Left ventricle myocardium inferior (tissue), 1 donor: ENCODE measurements around the gene PWWP2B. TPM values are rescaled to one million over a fixed set of nuclear protein-coding genes. Genes with fewer than 3 reads are reported as not detected.
A peak's percentile ranks its signal among the peaks of the same experiment; 100 is the strongest.

Experiments used
- DNase-seq: peaks from one replicate; pipeline ENCODE4 v3.0.0-alpha.2; 2020
- H3K27ac ChIP-seq: fragments of 200-600 bp; replicated peaks from 2 replicates; pipeline ENCODE4 v1.8.0; 2021
- H3K27me3 ChIP-seq: fragments of 200-600 bp; 2 replicates; pipeline ENCODE4 v1.8.0; 2021; ENCODE audit warnings: low read depth
- H3K36me3 ChIP-seq: fragments of 200-600 bp; 2 replicates; pipeline ENCODE4 v1.8.0; 2021
- H3K4me1 ChIP-seq: fragments of 200-600 bp; 2 replicates; pipeline ENCODE4 v1.8.0; 2021
- H3K4me3 ChIP-seq: fragments of 200-600 bp; 2 replicates; pipeline ENCODE4 v1.8.0; 2021; ENCODE audit warnings: mild to moderate bottlenecking, moderate library complexity
- H3K9me3 ChIP-seq: fragments of 200-600 bp; replicated peaks from 2 replicates; pipeline ENCODE4 v1.8.0; 2021
- CTCF ChIP-seq: fragments of 200-600 bp; IDR thresholded peaks from 2 replicates; pipeline ENCODE4 v1.8.0; 2021; ENCODE audit warnings: antibody characterized with exemption, mild to moderate bottlenecking, borderline replicate concordance
- intact Hi-C: fragments of 100-400 bp; cut with micrococcal nuclease; formaldehyde crosslinking; loops from one replicate; pipeline ENCODE4 v1.11.0; 2022
- total RNA-seq: library from RNA; stranded (reverse); fragmentation: NEBNext Ultra II Directional; extraction: Animal tissue kit (Norgen Biotek cat#: 25700); gene quantifications from one replicate; pipeline ENCODE4 v1.2.1, GENCODE V29; 2021
- donor health status: DM: no; HTN: yes; CAD: no; lungs with severe emphysema.

PWWP2B gene
- total RNA-seq, 1 donor from 2014 or later, result 17.2 TPM

DNA sequence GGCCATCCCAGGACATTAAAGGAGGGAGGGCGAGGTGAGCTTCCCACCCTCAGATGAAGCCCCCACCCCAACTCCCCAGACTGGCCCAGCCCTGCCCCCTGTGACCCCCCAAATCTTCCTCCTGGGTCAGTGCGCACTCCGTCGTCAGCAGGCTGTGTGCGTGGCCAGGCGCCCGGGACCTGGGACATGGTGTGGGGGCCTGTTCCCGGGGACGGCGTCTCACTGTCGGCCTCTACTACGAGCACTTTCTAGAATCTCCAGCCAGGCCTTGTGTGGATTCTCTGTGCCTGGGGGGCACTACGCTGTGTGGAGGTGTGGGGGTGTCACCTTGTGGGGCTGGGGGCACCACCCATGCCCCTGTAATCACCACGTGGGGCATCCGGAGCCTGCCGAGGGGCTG, 9.8 kb downstream of the PWWP2B start:
- Histone ChIP-seq H3K36me3 (peaks cover 19% of the 10 kb centered on the region), H3K27me3 (no peaks in the 10 kb centered on the region), H3K9me3 (no peaks in the 10 kb centered on the region), H3K27ac (peak overlapping the region; percentile 86), H3K4me3 (no peak overlapping the region), H3K4me1 (peaks cover 45% of the 10 kb centered on the region)
- TF ChIP-seq CTCF, result no peak
- intact Hi-C loops, result no loop called here
- DNase-seq, result no peak

DNA sequence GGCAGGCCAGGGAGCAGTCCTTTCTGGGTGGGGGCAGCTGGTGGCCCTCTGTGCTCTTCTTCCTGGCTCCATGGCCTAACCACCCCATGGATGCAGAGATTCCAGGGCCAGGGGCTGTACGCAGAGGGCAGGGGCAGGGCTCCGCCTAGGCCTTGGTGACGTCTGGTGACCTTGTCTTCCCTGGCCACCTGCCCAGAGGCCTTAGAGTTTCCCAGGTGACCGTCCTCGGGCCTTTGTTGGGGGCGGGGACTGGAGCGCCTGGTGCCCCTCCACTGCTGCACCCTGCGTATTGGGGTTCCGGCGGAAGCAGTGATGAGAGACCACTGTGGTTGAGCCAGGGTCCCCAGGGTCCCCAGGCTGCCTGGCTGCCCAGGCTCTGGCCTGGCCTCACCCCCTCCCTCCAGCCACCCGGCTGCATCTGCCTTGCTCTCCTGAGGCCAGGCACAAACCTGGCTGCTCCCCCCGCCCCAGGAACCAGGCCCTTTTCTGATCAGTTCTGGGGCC, 10.3 kb downstream of the PWWP2B start:
- DNase-seq, result peak; percentile 74
- H3K4me3 ChIP-seq, result peak overlapping the region; percentile 44
- intact Hi-C loops, result no loop called here

DNA sequence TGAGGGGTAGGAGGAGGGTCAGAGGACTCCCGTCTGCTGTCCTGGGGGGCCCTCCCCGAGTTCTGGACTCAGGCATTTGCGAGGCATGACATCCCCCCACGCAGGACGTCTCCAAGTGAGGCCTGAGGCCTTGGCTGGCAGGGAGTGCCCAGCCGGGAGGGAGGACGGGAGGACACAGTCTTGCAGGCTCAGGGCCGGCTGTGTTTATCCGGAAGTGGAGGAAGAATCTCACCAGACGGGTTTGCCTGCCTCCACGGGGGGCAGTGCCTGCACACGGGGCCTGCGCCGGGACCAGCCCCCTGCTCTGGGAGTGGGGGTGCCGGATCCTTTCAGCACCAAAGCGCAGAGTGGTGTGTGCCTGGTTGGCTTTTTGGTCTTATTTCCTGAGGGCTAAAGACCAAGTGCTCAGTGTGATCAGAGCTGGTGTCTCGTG, 10.9 kb downstream of the PWWP2B start:
- Histone ChIP-seq H3K9me3 (no peaks in the 10 kb centered on the region), H3K4me3 (peak overlapping the region; percentile 44), H3K36me3 (peaks cover 19% of the 10 kb centered on the region), H3K27me3 (no peaks in the 10 kb centered on the region), H3K27ac (peak overlapping the region; percentile 86), H3K4me1 (peaks cover 49% of the 10 kb centered on the region)
- intact Hi-C loops, result no loop called here
- no peak for TF ChIP-seq CTCF
- DNase-seq, result no peak

More for the DNA sequence above, 10.3 kb downstream of the PWWP2B start:
- Histone ChIP-seq H3K27me3 (no peaks in the 10 kb centered on the region), H3K36me3 (peaks cover 19% of the 10 kb centered on the region), H3K4me1 (peaks cover 45% of the 10 kb centered on the region), H3K27ac (peak overlapping the region; percentile 86), H3K9me3 (no peaks in the 10 kb centered on the region)
- no peak for TF ChIP-seq CTCF

DNA sequence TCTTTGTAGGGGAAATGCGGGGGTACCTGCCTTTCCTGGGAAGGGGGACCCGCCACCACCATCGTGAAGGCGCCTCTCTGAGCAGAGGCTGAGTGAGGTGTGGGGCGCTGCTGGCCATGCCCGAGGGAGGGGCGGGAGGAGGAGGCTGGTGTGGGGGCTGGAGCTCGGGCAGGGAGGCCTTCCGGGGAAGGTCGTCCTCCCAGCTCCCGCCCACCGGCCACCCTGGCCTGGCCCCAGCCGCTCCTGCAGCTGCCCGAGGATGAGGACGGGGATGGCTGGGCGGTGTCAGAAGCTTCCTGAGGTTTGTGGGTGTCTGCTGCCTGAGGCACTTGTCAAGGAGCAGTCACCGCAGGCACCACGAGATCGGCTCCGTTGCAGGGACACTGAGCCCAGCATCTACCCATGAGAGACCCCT, 11.4 kb downstream of the PWWP2B start:
- Histone ChIP-seq H3K4me3 (peak overlapping the region; percentile 44), H3K9me3 (no peaks in the 10 kb centered on the region), H3K36me3 (peaks cover 19% of the 10 kb centered on the region), H3K27ac (peak overlapping the region; percentile 86), H3K4me1 (peaks cover 54% of the 10 kb centered on the region), H3K27me3 (no peaks in the 10 kb centered on the region)
- intact Hi-C loops, result no loop called here
- TF ChIP-seq CTCF, result no peak
- no peak for DNase-seq

- no peak for DNase-seq
- Histone ChIP-seq H3K36me3 (peaks cover 19% of the 10 kb centered on the region), H3K4me3 (peak overlapping the region; percentile 44), H3K27ac (peak overlapping the region; percentile 86), H3K9me3 (no peaks in the 10 kb centered on the region), H3K27me3 (no peaks in the 10 kb centered on the region), H3K4me1 (peaks cover 61% of the 10 kb centered on the region)
- intact Hi-C loops, result no loop called here
- no peak for TF ChIP-seq CTCF
These were observed 12.0 kb downstream of the PWWP2B start for GRCh38 chr10:132408823-132409666.
